H1 (cell line): ENCODE results near the gene DNMT3B. TPM values are rescaled to one million over a fixed set of nuclear protein-coding genes. Genes with fewer than 3 reads are reported as not detected.

Experiments
- CTCF ChIA-PET: fragments of 300-600 bp; sonication (Branson Sonifier 250); formaldehyde crosslinking; loops from one replicate; lab custom pipeline; 2021; ENCODE audit not compliant: partially characterized antibody; lab: Charles Lee
- POLR2A ChIA-PET: fragments of 300-600 bp; sonication (Branson Sonifier 250); formaldehyde crosslinking; loops from one replicate; lab custom pipeline; 2021; ENCODE audit warnings: inconsistent platforms; ENCODE audit not compliant: partially characterized antibody; lab: Charles Lee
- DNase-seq, 2 experiments: peaks; one replicate each; pipeline versions ENCODE4 v3.0.0 to v3.0.0-alpha.2; 2010 to 2022; ENCODE audit warnings: low spot score in 2 of 2, low read depth in 1 of 2, mixed read lengths in 1 of 2
- FAIRE-seq: peaks from 2 replicates; lab custom pipeline; 2011; peaks lifted over from hg19 to GRCh38; lab: Jason Lieb, UNC
- H2AFZ ChIP-seq: 2 replicates; pipeline ENCODE4 v1.8.1; 2012; ENCODE audit warnings: low read length, inconsistent platforms
- H2AK5ac ChIP-seq: 2 replicates; pipeline ENCODE4 v1.6.1; 2013; ENCODE audit warnings: low read depth, low read length
- H2BK120ac ChIP-seq: replicated peaks from 2 replicates; pipeline ENCODE3; 2013; ENCODE audit warnings: low read depth, low read length, inconsistent platforms
- H2BK12ac ChIP-seq: 2 replicates; pipeline ENCODE4 v1.6.1; 2013; ENCODE audit warnings: low read depth, low read length
- H2BK15ac ChIP-seq: 2 replicates; pipeline ENCODE4 v1.6.1; 2013; ENCODE audit warnings: low read length
- H2BK20ac ChIP-seq: 2 replicates; pipeline ENCODE4 v1.6.1; 2013; ENCODE audit warnings: low read length
- H2BK5ac ChIP-seq: 2 replicates; pipeline ENCODE4 v1.6.1; 2013; ENCODE audit warnings: low read depth, low read length
- H3K14ac ChIP-seq: 2 replicates; pipeline ENCODE4 v1.6.1; 2013; ENCODE audit warnings: inconsistent platforms; ENCODE audit not compliant: insufficient read length
- H3K18ac ChIP-seq: 2 replicates; pipeline ENCODE4 v1.6.1; 2013; ENCODE audit warnings: low read length; ENCODE audit errors: extremely low read depth
- H3K23ac ChIP-seq: 2 replicates; pipeline ENCODE4 v1.6.1; 2013; ENCODE audit warnings: inconsistent platforms; ENCODE audit not compliant: insufficient read length
- H3K23me2 ChIP-seq: 2 replicates; pipeline ENCODE4 v1.6.1; 2013; ENCODE audit warnings: low read depth, low read length
- H3K27ac ChIP-seq: 2 replicates; pipeline ENCODE4 v1.6.1; 2011; ENCODE audit warnings: low read depth, low read length, inconsistent platforms
- H3K27me3 ChIP-seq, 4 experiments: replicated peaks in 1 of 4; 1 replicate in 1 of 4; 2 replicates in 3 of 4; pipeline versions ENCODE4 v1.6.1 to v1.8.1; 2011 to 2013; ENCODE audit warnings: low read length in 3 of 4, mild to moderate bottlenecking in 3 of 4, inconsistent platforms in 2 of 4, mixed read lengths in 2 of 4, moderate library complexity in 1 of 4; ENCODE audit not compliant: control insufficient read depth in 3 of 4, insufficient read depth in 3 of 4; ENCODE audit errors: extremely low read depth in 1 of 4
- H3K36me3 ChIP-seq, 4 experiments: 2 replicates each; pipeline versions ENCODE4 v1.6.1 to v1.8.1; 2011 to 2013; ENCODE audit warnings: mild to moderate bottlenecking in 4 of 4, low read length in 3 of 4, moderate library complexity in 2 of 4, control low read depth in 1 of 4, inconsistent platforms in 1 of 4; ENCODE audit not compliant: insufficient read depth in 4 of 4, control insufficient read depth in 2 of 4
- H3K4ac ChIP-seq: replicated peaks from 2 replicates; pipeline ENCODE3; 2013; ENCODE audit warnings: low read length, low read depth, mixed read lengths, inconsistent platforms; ENCODE audit not compliant: insufficient read length
- H3K4me1 ChIP-seq, 4 experiments: replicated peaks in 1 of 4; 1 replicate in 1 of 4; 2 replicates in 3 of 4; pipeline versions ENCODE4 v1.6.1 to v1.8.1; 2011 to 2013; ENCODE audit warnings: low read length in 3 of 4, inconsistent platforms in 2 of 4, mixed read lengths in 1 of 4; ENCODE audit not compliant: insufficient read depth in 4 of 4, control insufficient read depth in 3 of 4
- H3K4me2 ChIP-seq, 2 experiments: 2 replicates each; pipeline versions ENCODE4 v1.6.1 to v1.8.1; 2011 to 2013; ENCODE audit warnings: low read depth in 2 of 2, low read length in 2 of 2, control low read depth in 1 of 2, inconsistent platforms in 1 of 2, mild to moderate bottlenecking in 1 of 2; ENCODE audit not compliant: insufficient read depth in 1 of 2
- H3K4me3 ChIP-seq, 4 experiments: fragments of 200-600, 300-600 bp in 1 of 4; sonication (generic), shearing (Covaris generic), sonication (Bioruptor Twin) in 1 of 4; 2 replicates each; pipeline versions ENCODE4 v1.5.1 to v1.8.1; 2011 to 2016; ENCODE audit warnings: low read length in 4 of 4, low read depth in 3 of 4, control low read depth in 2 of 4, inconsistent platforms in 2 of 4, mild to moderate bottlenecking in 2 of 4, mixed read lengths in 1 of 4, moderate library complexity in 1 of 4; ENCODE audit not compliant: insufficient read depth in 2 of 4; ENCODE audit errors: extremely low read depth in 1 of 4
- H3K56ac ChIP-seq: replicated peaks from 2 replicates; pipeline ENCODE3; 2013; ENCODE audit warnings: low read depth, mild to moderate bottlenecking, mixed read lengths, low read length, inconsistent platforms; ENCODE audit not compliant: insufficient read length
- H3K79me1 ChIP-seq: 2 replicates; pipeline ENCODE4 v1.6.1; 2013; ENCODE audit warnings: low read depth, low read length, control low read depth
- H3K79me2 ChIP-seq, 2 experiments: 2 replicates each; pipeline versions ENCODE4 v1.6.1 to v1.8.1; 2012 to 2013; ENCODE audit warnings: low read length in 2 of 2, mild to moderate bottlenecking in 2 of 2, inconsistent platforms in 1 of 2; ENCODE audit not compliant: insufficient read depth in 2 of 2, control insufficient read depth in 1 of 2
- H3K9ac ChIP-seq, 4 experiments: replicated peaks in 1 of 4; 1 replicate in 1 of 4; 2 replicates in 3 of 4; pipeline versions ENCODE4 v1.6.1 to v1.8.1; 2011 to 2013; ENCODE audit warnings: low read depth in 3 of 4, low read length in 3 of 4, control low read depth in 2 of 4, mild to moderate bottlenecking in 2 of 4, moderate library complexity in 2 of 4, inconsistent platforms in 1 of 4; ENCODE audit errors: extremely low read depth in 1 of 4
- H3K9me3 ChIP-seq, 2 experiments: 2 replicates each; pipeline versions ENCODE4 v1.6.1 to v1.8.1; 2012 to 2013; ENCODE audit warnings: mild to moderate bottlenecking in 2 of 2, moderate library complexity in 2 of 2, control low read depth in 1 of 2, inconsistent platforms in 1 of 2, low read depth in 1 of 2, low read length in 1 of 2, mixed read lengths in 1 of 2; ENCODE audit not compliant: insufficient read depth in 2 of 2
- H4K20me1 ChIP-seq, 2 experiments: replicated peaks in 1 of 2; 2 replicates each; pipeline versions ENCODE3 to v1.8.1; 2011 to 2013; ENCODE audit warnings: inconsistent platforms in 2 of 2, low read length in 2 of 2, mild to moderate bottlenecking in 1 of 2; ENCODE audit not compliant: insufficient read depth in 2 of 2, control insufficient read depth in 1 of 2
- H4K5ac ChIP-seq: 2 replicates; pipeline ENCODE4 v1.6.1; 2013; ENCODE audit warnings: low read length, low read depth, mixed read lengths, inconsistent platforms; ENCODE audit not compliant: insufficient read length
- H4K8ac ChIP-seq: 2 replicates; pipeline ENCODE4 v1.8.0; 2013; ENCODE audit warnings: mild to moderate bottlenecking, moderate library complexity, low read length, inconsistent platforms; ENCODE audit not compliant: insufficient read depth; ENCODE audit errors: extremely low read depth
- H4K91ac ChIP-seq: replicated peaks from 2 replicates; pipeline ENCODE3; 2013; ENCODE audit warnings: low read length, mixed read lengths, inconsistent platforms; ENCODE audit not compliant: insufficient read length
- JUN ChIP-seq: IDR thresholded peaks from 2 replicates; pipeline ENCODE4 v1.6.1; 2011; ENCODE audit warnings: low read depth, mild to moderate bottlenecking, improper control_type of control experiment, low read length
- WGBS, 2 experiments: shearing (Covaris generic) in 1 of 2; methylation state at CpG; one replicate each; pipeline versions ENCODE4 v1.1.6 to v1.1.7; 2013 to 2015; ENCODE audit warnings: low lambda C conversion rate in 2 of 2, mixed read lengths in 2 of 2, inconsistent platforms in 1 of 2, low coverage in 1 of 2, missing lambda C conversion rate in 1 of 2; ENCODE audit not compliant: insufficient replicate concordance in 2 of 2, insufficient coverage in 1 of 2, insufficient read length in 1 of 2; ENCODE audit errors: extremely low coverage in 1 of 2, missing lambda C conversion rate in 1 of 2; 5-methylcytosine and 5-hydroxymethylcytosine counted together
- polyA plus RNA-seq, 7 experiments: library from polyadenylated mRNA; depleted of rRNA in 3 of 7; stranded (reverse) in 5 of 7; unstranded in 2 of 7; fragments of >200 nt in 5 of 7; fragments of 200-250 nt in 2 of 7; gene quantifications; 1 replicate in 5 of 7; 2 replicates in 1 of 7; 4 replicates in 1 of 7; pipeline versions ENCODE4 v1.2.1 to v1.2.3, GENCODE V29; 2011 to 2013; ENCODE audit warnings: missing spikeins in 2 of 7, mixed read lengths in 2 of 7
- total RNA-seq: library from RNA; stranded (reverse); fragmentation: NEBNext Ultra II Directional; extraction: Animal tissue kit (Norgen Biotek cat#: 25700); gene quantifications from 2 replicates; pipeline ENCODE4 v1.2.1, GENCODE V29; 2021

The DNMT3B gene
- total and polyA plus RNA-seq, 2 of the 8 experiments (the other 6 are each of a cell fraction or from before 2014, with no cell fraction given), result 433 to 1,016 TPM

DNA sequence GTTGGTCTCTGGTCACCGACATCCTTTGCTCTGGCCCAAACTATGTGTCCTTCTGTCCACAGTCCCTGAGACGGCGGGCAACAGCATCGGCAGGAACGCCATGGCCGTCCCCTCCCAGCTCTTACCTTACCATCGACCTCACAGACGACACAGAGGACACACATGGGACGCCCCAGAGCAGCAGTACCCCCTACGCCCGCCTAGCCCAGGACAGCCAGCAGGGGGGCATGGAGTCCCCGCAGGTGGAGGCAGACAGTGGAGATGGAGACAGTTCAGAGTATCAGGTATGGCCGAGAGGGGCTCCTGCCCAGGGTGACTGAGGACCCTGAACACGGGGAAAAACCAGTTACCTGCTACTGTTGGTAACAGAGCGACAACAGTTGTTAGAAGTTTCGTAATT is 25.0 kb downstream of the DNMT3B start:
- Histone ChIP-seq H3K27me3 (no peaks in the 10 kb centered on the region), H2AFZ (no peak overlapping the region), H3K23me2 (no peaks in the 10 kb centered on the region), H4K20me1 (peaks cover 40 to 41% of the 10 kb centered on the region in 2 experiments), H4K5ac (no peak overlapping the region), H3K4me1 (peaks cover 0 to 9% (median 2%) of the 10 kb centered on the region in 4 experiments; a peak in 4 of 7 replicates), H2BK20ac (no peak overlapping the region), H3K14ac (no peak overlapping the region), H2BK12ac (no peak overlapping the region), H4K91ac (no peak overlapping the region), H3K4me2 (no peak overlapping the region), H3K4ac (no peak overlapping the region), H3K9ac (no peak overlapping the region), H3K27ac (no peak overlapping the region), H2BK120ac (no peak overlapping the region), H3K4me3 (no peak overlapping the region), H3K36me3 (peaks cover 81 to 98% (median 93%) of the 10 kb centered on the region in 4 experiments), H3K79me2 (peaks cover 0 to 82% of the 10 kb centered on the region in 2 experiments; a peak in 2 of 4 replicates), H2AK5ac (no peak overlapping the region), H3K23ac (no peak overlapping the region), H3K18ac (no peak overlapping the region), H2BK15ac (no peak overlapping the region), H3K56ac (no peak overlapping the region), H4K8ac (peak overlapping the region; percentile 39; the same call in 1 of the 2 replicates), H2BK5ac (no peak overlapping the region), H3K9me3 (no peaks in the 10 kb centered on the region), H3K79me1 (0 out of 2 replicates have a peak, but pooled peaks cover 4% of the 10 kb centered on the region)
- no peak for TF ChIP-seq JUN
- ChIA-PET CTCF (interaction anchor here (3.5 to 4.0 kb wide), 2 partner anchors 12 to 18 kb away, joined by 22 to 25 read pairs; no protein-coding TSS in a partner anchor), POLR2A (interaction anchor here (1.0 to 5.2 kb wide), 4 partner anchors 11 to 20 kb away, joined by 3 to 51 read pairs (median 20); no protein-coding TSS in a partner anchor)
- 92% methylated on average over 16 of the region's 16 CpGs; no CpG with 5 or more reads in 1 of the 2 experiments for WGBS, 2 experiments
- no peak for DNase-seq
- FAIRE-seq, result no peak
